Measurements from ENCODE around the gene RHBDF1.

RHBDF1 gene, protein sequence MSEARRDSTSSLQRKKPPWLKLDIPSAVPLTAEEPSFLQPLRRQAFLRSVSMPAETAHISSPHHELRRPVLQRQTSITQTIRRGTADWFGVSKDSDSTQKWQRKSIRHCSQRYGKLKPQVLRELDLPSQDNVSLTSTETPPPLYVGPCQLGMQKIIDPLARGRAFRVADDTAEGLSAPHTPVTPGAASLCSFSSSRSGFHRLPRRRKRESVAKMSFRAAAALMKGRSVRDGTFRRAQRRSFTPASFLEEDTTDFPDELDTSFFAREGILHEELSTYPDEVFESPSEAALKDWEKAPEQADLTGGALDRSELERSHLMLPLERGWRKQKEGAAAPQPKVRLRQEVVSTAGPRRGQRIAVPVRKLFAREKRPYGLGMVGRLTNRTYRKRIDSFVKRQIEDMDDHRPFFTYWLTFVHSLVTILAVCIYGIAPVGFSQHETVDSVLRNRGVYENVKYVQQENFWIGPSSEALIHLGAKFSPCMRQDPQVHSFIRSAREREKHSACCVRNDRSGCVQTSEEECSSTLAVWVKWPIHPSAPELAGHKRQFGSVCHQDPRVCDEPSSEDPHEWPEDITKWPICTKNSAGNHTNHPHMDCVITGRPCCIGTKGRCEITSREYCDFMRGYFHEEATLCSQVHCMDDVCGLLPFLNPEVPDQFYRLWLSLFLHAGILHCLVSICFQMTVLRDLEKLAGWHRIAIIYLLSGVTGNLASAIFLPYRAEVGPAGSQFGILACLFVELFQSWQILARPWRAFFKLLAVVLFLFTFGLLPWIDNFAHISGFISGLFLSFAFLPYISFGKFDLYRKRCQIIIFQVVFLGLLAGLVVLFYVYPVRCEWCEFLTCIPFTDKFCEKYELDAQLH

DNA sequence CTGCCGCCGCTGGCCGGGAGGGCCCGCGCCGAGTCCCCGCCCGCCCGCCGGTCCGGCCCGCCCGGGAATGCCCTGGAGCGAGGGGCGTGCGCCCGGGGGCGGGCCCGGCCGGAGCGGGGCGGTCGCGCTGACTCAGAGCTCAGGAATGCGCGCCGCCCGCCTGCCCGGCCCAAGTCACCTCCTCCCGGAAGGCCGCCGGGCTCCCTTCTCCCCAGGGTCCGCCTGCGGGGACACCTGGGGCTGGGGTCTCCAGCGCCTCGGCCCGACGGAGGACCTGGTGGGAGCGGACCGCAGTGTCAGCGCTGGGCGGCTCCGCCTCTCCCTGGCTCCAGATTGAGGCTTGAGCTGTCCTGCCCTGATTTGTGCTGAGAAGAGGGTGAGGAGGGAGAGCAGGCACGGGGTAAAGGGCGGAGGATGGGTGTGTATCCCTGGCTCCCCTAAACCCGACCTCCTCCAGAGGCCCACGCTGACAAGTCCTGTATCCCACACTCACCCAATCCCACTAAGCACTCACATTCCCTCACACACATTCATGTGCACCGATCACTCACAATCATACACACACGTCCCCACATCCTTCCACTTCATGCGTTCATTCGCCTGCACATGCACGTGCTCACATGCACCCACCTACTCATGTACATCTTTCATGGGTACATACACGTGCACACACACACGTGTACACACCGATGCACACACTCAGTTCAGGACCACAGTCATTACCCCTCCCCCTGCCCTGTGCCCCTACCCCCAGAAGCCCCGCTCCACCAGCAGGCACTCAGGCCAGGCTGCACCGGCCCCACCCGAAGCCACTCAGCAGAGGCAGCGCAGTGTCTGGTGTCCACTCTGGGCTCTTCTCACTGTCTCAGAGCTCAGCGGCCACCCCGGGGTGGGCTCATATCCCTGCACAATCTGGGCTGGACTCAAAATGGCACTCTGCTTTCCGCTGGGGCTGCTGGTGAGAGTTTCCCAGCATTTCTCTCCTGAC, at the start of gene RHBDF1:
RHBDF1 (minus strand) TSS at position 71 of the 988 bp plus-strand sequence. CDS start 7,616 bp downstream, outside the sequence.
- no peak for DNase-seq

GRCh38 chr16:120756-121155, 48.3 kb upstream of the RHBDF1 start:
- DNase-seq = no peak

DNA sequence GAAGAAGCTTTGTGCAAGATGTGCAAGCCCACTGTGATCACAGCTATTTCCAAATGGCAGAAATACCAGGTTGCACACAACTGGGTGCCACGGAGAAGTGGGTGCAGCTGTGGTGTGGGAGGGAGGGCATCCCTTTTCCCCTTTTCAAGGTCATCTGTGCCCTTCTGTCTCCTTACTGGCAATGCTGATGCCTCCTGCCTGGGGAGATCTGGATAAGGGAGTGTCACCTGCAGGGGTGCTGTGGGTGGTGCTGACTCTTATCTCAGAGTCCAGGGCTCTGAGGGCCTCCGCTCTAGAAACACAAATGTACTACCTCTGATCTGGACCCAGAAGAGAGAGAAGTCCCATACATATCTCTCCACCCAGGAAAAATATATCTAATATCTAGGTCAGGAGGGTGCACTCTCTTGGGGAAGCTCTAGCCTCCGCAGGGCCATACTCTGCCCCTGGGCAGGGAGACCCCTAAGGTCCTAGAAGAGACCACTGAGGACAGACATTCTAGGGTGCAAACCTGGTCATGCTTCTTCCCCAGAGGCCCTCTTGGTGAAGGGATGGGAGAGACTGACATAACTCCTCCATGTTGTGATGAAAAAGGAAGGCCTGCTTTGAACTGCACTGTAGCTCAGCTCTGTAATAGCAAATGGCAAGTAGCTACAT, 47.5 kb upstream of the RHBDF1 start:
- DNase-seq = no peak

GRCh38 chr16:119295-119694, 46.9 kb upstream of the RHBDF1 start:
- no peak for DNase-seq

DNA sequence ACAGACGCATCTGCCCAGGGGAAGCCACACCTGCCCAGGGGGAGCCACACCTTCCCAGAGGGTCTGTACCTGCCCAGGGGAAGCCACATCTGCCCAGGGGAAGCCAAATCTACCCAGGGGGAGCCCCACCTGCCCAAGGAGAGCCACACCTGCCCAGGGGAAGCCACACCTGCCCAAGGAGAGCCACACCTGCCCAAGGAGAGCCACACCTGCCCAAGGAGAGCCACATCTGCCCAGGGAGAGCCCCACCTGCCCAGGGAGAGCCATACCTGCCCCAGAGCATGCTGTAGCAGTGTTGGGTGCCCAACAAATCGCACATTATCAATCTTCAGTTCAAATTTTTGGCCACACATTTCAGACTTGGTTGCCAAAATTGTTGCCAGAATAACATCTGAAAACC, 46.4 kb upstream of the RHBDF1 start:
- no peak for DNase-seq

- DNase-seq = peak; percentile 28
Measured at GRCh38 chr16:117379-118365, 45.2 kb upstream of the RHBDF1 start.

GRCh38 chr16:116015-116414, 43.6 kb upstream of the RHBDF1 start:
- DNase-seq = no peak

DNA sequence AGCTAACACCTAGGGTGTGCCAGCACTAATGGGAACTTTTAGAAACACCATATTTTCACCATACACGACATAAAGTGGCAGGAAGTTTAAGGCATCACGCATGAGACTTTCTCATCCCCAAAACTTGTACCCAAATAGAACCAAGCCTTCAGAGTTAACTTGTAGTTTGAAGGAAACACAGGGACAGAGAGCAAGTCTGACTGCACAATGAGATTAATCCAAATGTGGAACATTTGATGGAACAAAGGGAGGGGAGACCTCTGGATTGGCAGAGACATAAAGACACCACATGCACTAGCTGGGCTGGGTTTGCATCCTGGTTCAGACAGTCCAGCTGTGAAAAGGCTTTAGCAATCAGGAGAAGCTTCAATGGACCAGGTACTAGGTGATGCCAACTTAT, 41.9 kb upstream of the RHBDF1 start:
- DNase-seq = no peak

DNA sequence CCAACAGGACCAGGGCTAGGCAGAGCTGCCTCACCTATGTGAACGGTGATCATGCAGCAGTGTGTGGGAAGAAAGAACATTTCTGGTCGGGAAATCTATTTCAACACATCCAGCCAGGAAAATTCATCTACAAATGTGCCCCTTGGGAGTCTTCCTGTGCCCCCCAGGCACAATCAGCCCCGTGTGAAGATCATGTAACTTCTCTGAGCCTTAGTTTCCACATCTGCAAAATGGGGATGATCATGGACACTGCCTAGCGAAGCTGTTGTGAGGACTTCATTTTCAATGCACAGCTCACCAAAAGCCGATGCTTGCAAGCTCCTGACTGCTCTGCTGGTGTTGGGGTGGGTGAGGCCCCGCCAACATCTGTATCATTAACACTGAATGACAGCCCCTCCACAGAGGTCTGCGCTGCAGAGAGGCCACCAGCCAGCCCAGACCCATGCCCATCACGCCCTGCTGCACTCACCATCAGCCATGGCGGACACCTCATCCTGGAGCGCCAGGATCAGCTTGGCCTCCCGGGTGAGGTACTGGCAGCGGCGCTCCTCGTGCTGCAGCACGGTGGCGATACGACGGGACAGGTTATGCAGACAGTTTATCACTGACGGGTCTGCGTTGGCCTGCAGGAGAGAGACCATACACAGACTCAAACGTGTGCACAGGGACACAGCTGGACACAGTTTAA, 39.9 kb upstream of the RHBDF1 start:
- DNase-seq = no peak

GRCh38 chr16:106623-107324, 34.3 kb upstream of the RHBDF1 start:
- DNase-seq = peak; percentile 28

GRCh38 chr16:105521-105920, 33.1 kb upstream of the RHBDF1 start:
- DNase-seq = no peak

GRCh38 chr16:104928-105327, 32.5 kb upstream of the RHBDF1 start:
- DNase-seq = no peak

GRCh38 chr16:104355-104754, 31.9 kb upstream of the RHBDF1 start:
- no peak for DNase-seq

DNA sequence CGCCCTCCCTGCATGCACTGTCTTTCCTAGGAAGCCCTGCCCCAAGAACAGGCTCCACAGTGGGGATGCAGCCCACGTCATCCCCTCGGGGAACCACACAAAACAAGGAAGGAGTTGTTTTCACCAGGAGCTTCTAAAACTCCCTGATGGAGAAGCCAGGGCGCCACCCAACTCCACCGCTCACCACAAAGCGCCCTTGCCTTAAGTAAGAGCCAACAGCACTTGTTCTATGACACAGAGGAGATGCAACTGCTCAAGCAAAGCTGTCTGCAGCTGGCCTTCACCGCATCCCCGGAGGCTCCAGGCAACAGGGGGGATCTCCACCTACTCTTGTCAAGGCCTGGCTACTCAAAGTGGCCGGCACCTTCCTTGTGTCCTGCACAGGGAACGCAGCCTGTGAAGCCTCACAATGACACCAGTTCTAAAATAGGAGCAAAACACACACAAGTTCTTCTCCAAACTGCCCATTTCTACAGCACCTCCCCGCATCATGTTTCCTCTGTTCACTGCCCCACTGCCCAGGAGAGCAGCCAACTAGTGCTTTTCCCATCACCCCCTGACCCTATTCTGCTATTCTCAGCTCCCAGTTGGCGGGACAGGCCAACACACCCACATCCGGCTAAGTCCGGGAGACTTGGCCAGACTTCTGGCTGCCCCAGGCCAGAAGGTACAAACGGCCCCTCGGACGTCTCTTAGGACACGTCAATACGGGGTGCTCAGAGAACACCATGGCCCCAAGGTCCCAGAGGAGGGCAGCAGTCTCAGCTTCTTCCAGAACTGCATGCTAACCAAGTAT, 29.8 kb upstream of the RHBDF1 start:
- no peak for DNase-seq

DNA sequence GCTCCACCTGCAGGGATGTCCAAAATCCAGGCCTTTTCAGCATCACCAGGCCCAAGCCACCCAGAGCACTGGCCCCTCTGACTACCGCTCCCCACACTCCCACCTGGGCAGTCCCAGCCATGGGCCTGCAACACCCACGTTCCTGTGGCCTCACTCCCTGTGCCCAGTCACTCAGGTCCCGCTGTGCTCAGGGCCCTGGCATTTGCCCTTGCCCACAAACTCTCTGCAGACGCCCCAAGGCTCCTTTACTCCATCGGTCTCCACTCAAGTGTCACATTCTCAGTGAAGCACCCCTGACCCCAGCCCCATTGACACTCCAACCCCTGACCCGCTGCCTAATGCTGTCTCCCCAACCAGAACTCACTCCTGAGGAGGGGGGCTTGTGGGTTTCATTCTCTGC, 29.2 kb upstream of the RHBDF1 start:
- no peak for DNase-seq

- no peak for DNase-seq
Measured at GRCh38 chr16:100989-101388, 28.6 kb upstream of the RHBDF1 start.

- DNase-seq = no peak
Measured at GRCh38 chr16:97822-98221, 25.4 kb upstream of the RHBDF1 start.

- DNase-seq = peak; percentile 79
Measured at GRCh38 chr16:96935-97381, 24.5 kb upstream of the RHBDF1 start.

DNA sequence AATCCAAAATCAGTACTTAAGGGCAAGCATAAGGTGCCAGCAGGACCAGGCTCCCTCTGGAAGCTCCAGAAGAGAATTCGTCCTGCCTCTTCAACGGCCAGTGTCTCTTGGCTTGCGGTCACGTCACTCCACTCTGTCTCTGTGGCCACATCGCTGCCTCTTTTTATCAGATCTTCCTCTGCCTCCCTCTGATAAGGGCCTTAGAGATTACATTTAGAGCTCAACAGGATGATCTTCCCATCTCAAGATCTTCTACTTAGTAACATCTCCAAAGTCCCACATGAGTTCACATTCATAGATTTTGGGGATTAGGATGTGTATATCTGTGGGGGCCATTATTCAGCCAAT, 22.5 kb upstream of the RHBDF1 start:
- no peak for DNase-seq

Measured in NK-92 treated with Interleukin-12 subunit alpha and Interleukin-12 subunit beta, amount 100 ng/mL, for 24 hours (cell line).